Stimulated activated CD8-positive, alpha-beta memory T cell treated with anti-CD3 and anti-CD28 coated beads, Interleukin-4, amount 100 ng/mL, for 24 hours (primary cell): ENCODE measurements around the gene HGF.

Source experiments
- DNase-seq: peaks from one replicate; pipeline ENCODE4 v3.0.0-alpha.2; 2020; ENCODE audit warnings: low read depth

Gene HGF

DNA sequence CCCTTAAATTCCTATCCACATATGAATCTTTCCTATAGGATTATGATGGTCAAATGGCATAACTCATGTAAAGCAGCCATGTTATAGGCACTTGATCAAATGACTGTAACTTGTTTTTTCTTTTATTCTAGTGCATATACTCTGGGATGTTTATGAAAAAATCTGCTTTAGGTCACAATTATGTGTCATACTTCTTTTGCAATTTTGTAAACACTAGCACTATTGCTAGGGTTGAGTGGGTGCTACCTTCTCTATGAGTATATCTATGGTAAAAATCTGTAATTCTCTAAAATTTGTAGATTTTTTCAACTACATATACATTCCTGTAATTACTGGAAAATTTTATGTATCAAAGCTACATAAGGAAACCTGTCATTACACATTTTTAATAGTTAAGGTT lies 50.0 kb downstream of the HGF start:
- no peak for DNase-seq

DNA sequence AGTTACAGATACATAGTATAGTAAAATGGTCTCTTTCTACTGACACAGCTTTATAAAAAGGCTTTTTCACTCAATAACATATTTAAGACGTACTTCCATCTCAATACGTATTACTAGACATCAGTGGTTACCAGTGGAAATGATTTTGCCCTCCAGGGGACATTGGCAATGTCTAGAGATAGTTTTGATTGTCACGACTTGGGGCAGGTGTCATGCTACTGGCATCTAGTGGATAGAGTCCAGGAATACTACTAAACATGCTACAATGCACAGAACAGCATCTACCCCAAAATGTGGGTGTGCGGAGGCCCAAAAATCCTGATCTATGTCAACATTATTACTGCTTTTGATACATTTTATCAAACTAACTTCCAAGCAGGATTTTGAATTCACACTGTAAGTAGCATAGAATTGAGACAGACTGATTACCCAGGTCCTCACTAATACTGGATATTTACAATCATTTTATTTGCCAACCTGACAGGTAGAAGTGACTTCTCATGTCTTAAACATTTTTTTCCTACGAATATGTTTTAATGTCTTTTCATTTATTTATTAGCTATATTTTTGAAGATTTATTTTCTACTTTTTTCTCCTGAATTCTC lies 53.8 kb downstream of the HGF start:
- no peak for DNase-seq

DNA sequence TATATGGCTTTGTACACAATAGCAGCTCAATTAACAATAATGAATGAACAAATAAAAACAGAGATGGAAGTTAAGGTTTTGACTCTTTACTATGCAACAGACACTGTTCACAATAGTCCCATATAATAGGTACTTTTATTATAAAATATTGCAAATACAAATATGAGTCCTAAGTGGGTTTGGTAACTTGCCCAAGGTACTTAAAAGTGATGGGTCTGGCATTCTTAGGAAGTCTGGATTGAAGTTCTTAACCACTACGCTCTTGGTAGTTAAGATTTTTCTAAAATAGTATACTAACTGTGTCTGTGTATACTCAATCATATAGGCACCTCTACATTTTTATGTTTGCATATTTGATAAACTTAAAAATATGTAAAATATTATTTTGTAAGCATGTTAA lies 55.5 kb downstream of the HGF start:
- DNase-seq = no peak

DNA sequence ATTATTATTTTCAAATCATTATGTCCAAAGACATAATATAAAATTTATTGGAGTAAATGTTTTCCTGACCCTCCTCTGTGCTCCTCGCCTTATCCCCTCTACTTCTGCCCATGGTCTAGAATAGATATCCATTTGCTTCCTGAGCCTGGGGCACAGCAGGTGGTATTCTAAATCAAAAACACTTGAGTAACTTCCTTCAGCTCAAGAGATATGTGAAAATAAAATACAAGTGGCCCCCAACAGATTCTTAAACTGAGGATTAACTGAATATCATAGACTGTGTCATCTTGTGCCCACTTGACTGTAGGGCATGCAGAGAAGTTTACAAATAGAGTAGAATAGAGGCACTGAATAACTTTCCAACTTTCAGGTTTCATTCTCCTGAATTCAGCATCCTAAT lies 59.1 kb downstream of the HGF start:
- no peak for DNase-seq

GRCh38 chr7:81709836-81710235 lies 60.0 kb downstream of the HGF start:
- DNase-seq = no peak

DNA sequence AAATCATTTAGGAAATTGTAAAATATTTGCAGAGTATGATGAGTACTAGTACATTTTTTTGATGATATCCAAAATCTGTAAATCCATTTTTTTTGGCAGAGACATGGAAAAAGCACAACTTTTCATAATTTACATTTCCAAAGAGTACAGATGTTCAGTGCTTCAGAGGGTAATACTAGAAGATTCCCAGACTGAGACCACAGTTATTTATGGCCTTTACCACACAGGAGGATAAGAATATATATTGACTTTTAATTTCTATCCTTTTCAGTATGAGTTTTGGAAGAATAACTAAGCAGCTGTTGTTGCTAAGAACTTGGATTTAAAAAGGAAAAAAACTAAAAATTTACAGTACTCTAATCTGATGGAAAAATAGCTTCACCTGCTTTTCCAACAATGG lies 61.9 kb downstream of the HGF start:
- DNase-seq = no peak

- no peak for DNase-seq
Measured at GRCh38 chr7:81707196-81707595, 62.7 kb downstream of the HGF start.

GRCh38 chr7:81705206-81705605 lies 64.6 kb downstream of the HGF start:
- DNase-seq = no peak

DNA sequence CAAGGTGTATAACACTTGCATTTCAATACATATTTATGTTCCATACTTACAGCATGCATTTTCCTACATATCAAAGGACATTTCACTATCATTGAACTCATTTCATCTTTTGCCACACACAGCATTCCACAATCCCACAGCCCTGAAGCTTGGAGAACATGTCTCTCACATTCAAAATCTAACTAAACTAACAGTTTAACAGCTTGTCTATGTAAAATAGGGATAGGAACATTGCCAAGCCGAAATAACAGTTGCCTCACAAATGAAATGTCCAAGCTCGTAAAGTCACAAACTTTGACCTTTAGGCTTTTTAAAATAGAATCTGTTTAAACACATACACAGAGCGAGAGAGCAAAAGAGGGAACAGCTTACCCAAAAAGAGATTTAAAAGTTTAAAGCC lies 65.3 kb downstream of the HGF start:
- no peak for DNase-seq

DNA sequence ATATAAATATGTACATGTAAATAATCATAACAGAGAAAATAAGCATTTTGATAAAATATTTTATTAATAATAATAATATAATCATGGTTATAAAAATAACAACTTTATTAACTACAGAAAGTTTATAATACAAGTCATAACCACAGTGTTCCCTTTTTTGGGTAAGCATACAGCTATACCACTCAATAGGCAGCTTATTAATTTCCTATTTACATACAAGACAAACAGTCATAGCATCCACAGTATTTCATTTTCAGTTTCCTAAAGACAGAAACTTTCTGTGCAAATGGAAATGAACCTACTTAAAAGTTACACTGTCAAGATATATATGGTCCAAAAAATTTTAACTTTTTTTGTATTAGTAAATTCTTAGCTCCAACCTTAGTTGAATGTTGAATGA lies 70.9 kb downstream of the HGF start:
- no peak for DNase-seq

- DNase-seq = no peak
Measured at GRCh38 chr7:81694711-81695110, 75.1 kb downstream of the HGF start.

- DNase-seq = no peak
Measured at GRCh38 chr7:81693894-81694293, 76.0 kb downstream of the HGF start.

DNA sequence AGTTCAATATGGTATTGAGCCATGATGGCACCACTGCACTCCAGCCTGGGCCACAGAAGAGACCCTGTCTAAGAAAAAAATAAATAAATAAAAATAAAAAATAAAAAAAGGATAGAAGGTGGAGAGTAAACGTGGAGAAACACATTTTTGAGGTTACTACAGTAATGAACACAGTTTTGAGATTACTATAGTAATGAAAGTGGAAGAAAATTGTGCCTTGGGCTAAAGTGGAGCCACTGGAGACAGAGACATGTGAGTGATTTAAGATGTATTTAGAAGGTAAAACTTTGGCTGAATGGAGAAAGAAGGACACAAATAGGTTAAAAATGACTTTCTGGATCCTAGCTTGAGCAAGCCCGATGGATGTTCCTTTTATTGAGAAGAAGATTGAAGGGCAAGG lies 76.8 kb downstream of the HGF start:
- DNase-seq = no peak

GRCh38 chr7:81692146-81692905 lies 77.5 kb downstream of the HGF start:
- DNase-seq = no peak

DNA sequence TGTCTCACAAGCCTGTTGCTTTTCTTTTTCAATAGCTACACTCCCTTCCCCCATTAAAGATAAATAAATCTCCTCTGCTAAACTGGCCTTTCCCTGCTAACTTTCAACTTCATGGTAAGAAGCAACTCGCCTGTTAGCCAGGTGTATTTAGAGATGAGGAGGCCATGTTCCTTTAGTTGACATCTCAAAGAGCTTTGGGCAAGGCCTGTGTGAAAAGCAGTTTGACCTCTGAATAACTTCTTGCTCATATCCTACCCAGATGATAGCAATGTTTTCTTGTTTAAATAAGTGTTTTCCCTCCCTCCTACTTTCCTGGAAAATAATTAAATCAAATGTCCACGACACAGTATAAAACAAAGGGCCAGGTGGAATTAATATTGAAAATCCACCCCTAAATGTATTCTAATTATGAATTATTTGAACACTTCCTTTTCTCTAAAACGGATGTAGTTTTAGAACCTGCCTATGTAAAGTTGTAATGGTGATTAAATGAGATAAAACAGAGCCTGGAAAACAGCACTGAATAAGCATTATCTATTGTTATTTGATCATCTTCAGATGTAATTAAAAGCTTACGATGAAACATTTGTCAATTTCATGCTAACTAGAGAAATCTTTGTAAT lies 78.5 kb downstream of the HGF start:
- DNase-seq = no peak

- DNase-seq = no peak
Measured at GRCh38 chr7:81690688-81691087, 79.2 kb downstream of the HGF start.

DNA sequence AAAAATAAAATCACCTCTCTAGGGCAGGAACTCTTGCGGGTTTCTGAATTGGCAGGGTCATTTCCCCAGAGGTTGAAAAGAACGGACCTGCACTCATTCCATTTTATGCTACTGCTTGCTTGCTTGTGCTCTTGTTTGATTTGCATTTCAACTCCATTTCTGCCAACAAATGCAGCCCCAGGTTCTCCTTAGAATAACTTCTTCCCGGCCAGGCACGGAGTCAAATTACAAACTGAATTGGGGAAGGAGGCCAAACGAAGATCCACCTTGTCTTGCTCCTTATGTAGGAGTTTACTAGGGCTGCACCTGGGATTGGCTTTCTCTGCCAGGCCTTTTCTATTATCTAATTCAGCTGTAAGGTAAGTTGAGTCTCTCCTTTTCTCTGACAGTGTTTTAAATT lies 79.6 kb downstream of the HGF start:
- no peak for DNase-seq

GRCh38 chr7:81688622-81689411 lies 81.0 kb downstream of the HGF start:
- no peak for DNase-seq

DNA sequence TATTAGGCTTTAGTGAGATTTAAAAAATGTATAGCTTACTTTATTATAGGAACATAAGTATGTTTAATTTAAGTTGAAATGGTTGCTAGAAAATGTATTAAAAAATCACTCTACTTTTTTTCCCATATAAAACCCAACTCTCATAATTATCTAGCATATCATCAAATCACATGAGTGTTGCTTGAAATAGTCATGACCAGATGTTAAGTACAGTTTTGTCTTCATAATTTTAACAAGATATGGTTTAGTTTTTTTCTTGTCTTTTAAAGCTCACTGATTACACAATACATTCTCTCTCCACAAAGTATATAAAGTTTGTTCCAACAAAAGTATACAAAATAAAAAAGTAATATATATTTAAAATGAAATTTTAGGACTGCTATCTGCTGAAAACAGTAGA lies 82.8 kb downstream of the HGF start:
- no peak for DNase-seq

DNA sequence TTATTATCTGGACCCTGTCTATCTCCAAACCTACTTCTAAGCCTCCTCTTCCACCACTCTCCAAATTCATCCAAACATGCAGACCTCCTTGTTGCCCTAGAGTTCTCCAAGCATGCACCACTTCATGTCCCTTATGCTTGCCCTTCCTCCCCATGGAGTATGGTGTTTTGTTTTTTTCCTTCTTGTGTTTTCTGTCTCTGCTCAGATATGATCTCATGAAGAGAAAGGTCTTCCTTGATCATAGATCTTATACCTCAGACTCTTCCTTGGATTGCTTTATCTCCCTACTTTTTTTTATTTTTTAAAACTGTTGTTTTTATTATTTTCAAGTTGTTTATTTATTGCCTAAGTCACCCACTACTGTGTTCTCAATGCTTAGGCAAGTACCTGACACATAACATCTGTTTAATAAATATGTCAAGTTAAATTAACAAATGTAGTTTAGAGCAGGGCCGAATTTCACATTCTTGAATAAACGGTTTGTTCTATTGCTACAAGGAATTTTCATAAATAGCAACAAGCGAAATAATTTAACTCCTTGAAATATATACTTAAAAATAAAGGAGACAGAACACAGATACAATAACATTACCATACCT lies 84.5 kb downstream of the HGF start:
- no peak for DNase-seq

GRCh38 chr7:81684514-81685269 lies 85.2 kb downstream of the HGF start:
- no peak for DNase-seq

DNA sequence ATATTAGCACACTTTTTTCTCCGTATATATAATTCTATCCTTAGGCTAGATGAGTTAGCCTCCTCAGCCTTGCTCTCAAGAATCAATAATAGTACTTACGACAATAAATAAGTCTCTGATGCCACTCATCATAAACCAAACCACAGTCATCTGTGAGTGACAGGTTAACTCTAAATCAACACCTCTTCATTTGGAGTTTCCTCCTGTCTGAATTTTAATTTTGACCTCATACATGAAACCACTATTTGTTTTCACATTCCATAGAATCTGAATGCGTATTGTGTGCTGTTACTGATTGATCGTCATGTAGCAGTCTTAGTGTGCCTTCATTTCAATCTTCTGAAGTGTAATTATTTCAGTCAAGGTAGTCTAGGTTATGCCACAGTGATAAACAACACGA lies 85.8 kb downstream of the HGF start:
- no peak for DNase-seq
